ENCODE results near the gene AQR. TPM values are rescaled to one million over a fixed set of nuclear protein-coding genes. Genes with fewer than 3 reads are reported as not detected.
"Not testable (repeated sequence)": the region's sequence is repeated elsewhere in the genome, so short reads cannot be mapped to it uniquely, and the experiment has no call there.

AQR gene
- total RNA-seq, 1 experiment from 2014 or later = 117 TPM

DNA sequence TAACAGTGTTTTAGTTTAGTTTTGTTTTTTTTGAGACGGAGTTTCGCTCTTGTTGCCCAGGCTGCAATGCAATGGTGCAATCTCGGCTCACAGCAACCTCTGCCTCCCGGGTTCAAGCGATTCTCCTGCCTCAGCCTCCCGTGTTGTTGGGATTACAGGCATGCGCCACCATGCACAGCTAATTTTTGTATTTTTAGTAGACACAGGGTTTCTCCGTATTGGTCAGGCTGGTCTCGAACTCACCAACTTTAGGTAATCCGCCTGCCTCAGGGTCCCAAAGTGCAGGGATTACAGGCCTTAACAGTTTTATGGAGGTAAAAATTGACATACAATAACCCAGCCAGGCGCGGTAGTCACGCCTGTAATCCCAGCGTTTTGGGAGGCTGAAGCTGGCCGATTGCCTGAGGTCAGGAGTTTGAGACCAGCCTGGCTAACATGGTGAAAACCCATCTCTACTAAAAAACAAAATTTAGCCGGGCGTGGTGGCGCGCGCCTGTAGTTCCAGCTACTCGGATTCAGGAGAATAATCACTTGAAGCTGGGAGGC, 629 bp upstream of the AQR start:
- DNase-seq (ENCODE audit: low spot score); in situ Hi-C loops (cut with HindIII; ENCODE audit: low sequenced_read_pairs): not testable (repeated sequence)

GRCh38 chr15:34964277-34964676, 5.3 kb downstream of the AQR start:
- no peak for DNase-seq (ENCODE audit: low spot score)
- in situ Hi-C loops (cut with HindIII; ENCODE audit: low sequenced_read_pairs) = no loop called here

DNA sequence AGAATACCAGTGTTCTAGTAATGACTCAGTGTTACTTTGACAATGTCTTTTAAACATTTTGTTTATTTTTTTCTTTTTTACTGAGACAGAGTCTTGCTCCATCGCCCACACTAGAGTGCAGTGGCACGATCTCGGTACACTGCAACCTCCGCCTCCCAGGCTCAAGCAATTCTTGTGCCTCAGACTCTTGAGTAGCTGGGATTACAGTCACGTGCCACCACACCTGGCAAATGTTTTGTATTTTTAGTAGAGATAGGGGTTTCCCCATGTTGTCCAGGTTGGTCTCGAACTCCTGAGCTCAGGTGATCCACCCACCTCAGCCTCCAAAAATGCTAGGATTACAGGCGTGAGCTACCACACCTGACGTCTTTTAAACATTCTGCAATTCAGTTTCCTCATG, 15.7 kb downstream of the AQR start:
- in situ Hi-C loops (cut with HindIII; ENCODE audit: low sequenced_read_pairs) = no loop called here
- no peak for DNase-seq (ENCODE audit: low spot score)

- in situ Hi-C loops (cut with HindIII; ENCODE audit: low sequenced_read_pairs) = no loop called here
- no peak for DNase-seq (ENCODE audit: low spot score)
Observed at GRCh38 chr15:34952481-34952880, 17.1 kb downstream of the AQR start.

GRCh38 chr15:34951993-34952392, 17.5 kb downstream of the AQR start:
- in situ Hi-C loops (cut with HindIII; ENCODE audit: low sequenced_read_pairs) = no loop called here
- DNase-seq (ENCODE audit: low spot score) = no peak

DNA sequence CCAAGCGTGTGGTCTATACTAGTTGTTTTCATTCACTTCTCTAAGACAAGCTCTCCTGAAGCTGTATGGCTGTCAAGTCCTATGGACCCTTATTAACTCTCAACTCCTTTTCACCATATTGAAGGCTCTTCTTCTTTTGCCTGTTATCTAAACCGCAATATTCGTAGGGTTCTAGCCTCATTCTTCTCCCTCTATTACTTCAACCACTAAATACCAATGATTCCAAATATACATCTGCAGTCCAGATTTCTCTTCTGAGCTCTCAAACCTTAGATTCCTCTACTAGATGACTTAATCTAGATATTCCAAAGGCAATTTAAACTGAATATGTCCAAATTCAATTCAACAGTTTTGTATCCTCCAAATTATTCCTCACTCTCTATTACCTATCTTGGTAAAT, 24.6 kb downstream of the AQR start:
- DNase-seq (ENCODE audit: low spot score) = no peak
- in situ Hi-C loops (cut with HindIII; ENCODE audit: low sequenced_read_pairs) = no loop called here

DNA sequence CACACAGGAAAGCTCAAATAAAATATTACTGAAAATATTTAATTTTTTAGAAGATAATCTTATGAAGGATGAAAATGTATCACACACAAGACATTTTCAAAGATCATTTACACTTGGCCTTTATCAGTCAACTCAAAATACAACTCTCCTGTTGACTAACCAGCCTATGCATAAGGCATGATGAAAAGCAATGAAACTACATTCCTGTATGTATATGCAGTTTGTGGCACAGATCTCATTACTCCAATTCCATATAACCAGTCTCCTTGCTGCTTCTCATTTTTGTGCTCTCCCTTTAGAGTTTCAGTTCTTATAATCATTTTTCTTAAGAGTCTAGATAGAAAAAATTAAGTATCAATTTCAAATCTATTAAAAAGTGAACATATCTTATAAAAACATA, 25.8 kb downstream of the AQR start:
- DNase-seq (ENCODE audit: low spot score) = no peak
- in situ Hi-C loops (cut with HindIII; ENCODE audit: low sequenced_read_pairs) = no loop called here

- in situ Hi-C loops (cut with HindIII; ENCODE audit: low sequenced_read_pairs); DNase-seq (ENCODE audit: low spot score): not testable (repeated sequence)
Observed at GRCh38 chr15:34943264-34943663, 26.3 kb downstream of the AQR start.

- in situ Hi-C loops (cut with HindIII; ENCODE audit: low sequenced_read_pairs) = no loop called here
- DNase-seq (ENCODE audit: low spot score) = no peak
Observed at GRCh38 chr15:34942363-34942762, 27.2 kb downstream of the AQR start.

GRCh38 chr15:34941831-34942230, 27.7 kb downstream of the AQR start:
- no peak for DNase-seq (ENCODE audit: low spot score)
- in situ Hi-C loops (cut with HindIII; ENCODE audit: low sequenced_read_pairs) = no loop called here

DNA sequence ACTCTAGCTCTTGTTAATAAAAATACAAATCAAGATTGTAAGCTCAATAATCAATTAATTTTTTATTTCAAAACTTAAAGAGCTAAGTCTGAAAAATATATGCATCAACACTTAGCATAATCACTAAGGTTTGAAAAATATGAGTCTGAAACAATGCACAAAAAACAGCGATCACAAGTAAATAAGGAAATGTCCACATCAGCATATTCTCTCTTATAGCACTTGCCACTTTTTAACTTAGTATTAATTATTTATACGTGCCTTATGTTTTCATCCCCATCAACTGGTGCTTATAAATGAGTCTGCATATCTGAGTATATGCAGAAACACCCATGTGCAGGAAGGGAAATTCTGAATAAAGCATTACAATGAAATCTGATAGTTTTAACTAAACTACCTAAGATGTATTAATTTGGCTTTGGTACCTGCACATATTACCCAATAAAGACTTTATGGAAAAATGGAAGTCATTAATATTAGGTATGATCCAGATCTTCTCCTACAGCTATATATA, 28.3 kb downstream of the AQR start:
- DNase-seq (ENCODE audit: low spot score) = no peak
- in situ Hi-C loops (cut with HindIII; ENCODE audit: low sequenced_read_pairs) = no loop called here

DNA sequence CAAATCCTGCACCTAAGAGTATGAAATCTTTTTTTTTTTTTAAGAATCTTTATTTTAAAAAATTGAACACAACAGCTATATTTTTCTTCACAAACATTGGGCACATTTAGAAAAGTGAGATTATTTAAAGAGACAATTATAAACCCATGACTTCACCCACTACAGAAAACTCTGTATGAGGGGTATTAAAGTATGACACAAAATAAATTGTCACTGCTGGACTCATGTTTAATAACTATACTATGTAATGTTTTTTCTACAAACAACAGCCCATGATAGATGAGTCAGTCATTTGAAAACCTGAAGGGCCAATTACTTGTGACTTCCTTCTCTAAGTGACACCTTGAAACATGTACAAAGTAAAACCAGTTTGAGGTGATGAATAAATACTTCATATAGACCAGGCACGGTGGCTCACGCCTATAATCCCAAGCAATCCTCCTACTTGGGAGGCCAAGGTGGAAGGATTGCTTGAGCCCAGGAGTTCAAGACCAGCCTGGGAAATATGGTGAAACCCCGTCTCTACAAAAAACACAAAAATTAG, 36.0 kb downstream of the AQR start:
- no peak for DNase-seq (ENCODE audit: low spot score)
- in situ Hi-C loops (cut with HindIII; ENCODE audit: low sequenced_read_pairs) = no loop called here

GRCh38 chr15:34928349-34928748, 41.2 kb downstream of the AQR start:
- DNase-seq (ENCODE audit: low spot score); in situ Hi-C loops (cut with HindIII; ENCODE audit: low sequenced_read_pairs): not testable (repeated sequence)

- in situ Hi-C loops (cut with HindIII; ENCODE audit: low sequenced_read_pairs) = no loop called here
Observed at GRCh38 chr15:34927726-34928125, 41.8 kb downstream of the AQR start.

DNA sequence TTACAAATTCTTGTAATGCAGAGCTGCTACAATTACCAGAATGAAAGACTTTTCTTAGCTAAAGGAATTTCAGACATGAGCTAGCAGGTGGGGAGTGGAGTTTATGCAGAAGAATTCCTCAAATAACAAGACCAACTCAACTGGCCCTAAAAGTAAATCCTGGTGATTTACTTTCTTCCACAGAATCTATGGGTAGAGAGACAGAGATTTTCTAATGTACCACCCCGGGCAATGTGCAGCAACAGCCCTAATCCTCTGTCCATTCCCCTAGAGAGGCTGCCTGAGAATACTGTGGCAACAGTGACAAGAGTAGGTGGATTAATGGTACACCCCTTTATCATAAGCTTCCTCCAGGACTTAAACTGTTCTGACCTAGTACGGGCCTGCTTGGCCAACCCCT, 55.2 kb downstream of the AQR start:
- in situ Hi-C loops (cut with HindIII; ENCODE audit: low sequenced_read_pairs) = no loop called here
- no peak for DNase-seq (ENCODE audit: low spot score)

More at GRCh38 chr15:34927726-34928125, 41.8 kb downstream of the AQR start:
- DNase-seq (ENCODE audit: low spot score) = no peak

- DNase-seq (ENCODE audit: low spot score) = no peak
- in situ Hi-C loops (cut with HindIII; ENCODE audit: low sequenced_read_pairs) = no loop called here
Observed at GRCh38 chr15:34905047-34905446, 64.5 kb downstream of the AQR start.

DNA sequence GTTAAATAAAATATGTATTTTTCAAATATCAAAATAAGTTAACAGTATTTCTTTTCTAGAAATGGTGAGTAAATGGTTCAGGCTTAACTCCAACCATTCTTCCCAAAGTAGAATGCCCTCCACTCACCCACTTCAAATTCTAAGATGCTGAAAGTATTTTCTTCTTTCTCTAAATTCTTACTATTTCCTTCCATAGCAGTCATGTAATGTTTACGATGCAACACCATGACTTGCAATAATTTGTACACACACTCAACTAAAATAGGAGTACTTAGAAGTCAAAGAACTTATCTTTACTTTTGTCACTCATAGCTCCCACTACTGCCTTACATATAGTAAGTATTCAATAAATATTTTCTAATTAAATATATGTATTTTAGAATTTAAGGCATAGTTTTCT, 65.0 kb downstream of the AQR start:
- in situ Hi-C loops (cut with HindIII; ENCODE audit: low sequenced_read_pairs) = no loop called here

GRCh38 chr15:34900748-34901147, 68.8 kb downstream of the AQR start:
- DNase-seq (ENCODE audit: low spot score) = no peak
- in situ Hi-C loops (cut with HindIII; ENCODE audit: low sequenced_read_pairs) = no loop called here

More for the DNA sequence above, 65.0 kb downstream of the AQR start:
- DNase-seq (ENCODE audit: low spot score) = no peak

DNA sequence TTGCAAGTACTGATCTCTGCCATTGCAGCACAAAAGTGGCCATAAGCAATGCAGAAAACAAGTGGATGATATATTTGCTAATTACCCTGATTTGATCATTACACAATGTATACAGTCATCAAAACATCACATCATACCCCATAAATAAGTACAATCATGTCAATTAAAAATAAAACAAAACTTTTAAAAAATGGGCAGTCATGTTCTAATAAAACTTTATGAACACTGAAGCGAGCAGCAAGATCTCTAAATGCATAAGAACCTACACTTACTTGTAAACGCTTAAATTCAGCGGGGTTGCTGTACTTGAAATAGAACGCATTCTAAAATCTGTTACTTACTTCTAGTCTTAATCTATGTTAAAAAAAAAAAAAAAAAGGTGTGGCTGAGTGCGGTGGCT, 73.4 kb downstream of the AQR start:
- in situ Hi-C loops (cut with HindIII; ENCODE audit: low sequenced_read_pairs) = no loop called here
- no peak for DNase-seq (ENCODE audit: low spot score)

- DNase-seq (ENCODE audit: low spot score) = no peak
- in situ Hi-C loops (cut with HindIII; ENCODE audit: low sequenced_read_pairs) = no loop called here
Observed at GRCh38 chr15:34893967-34894366, 75.6 kb downstream of the AQR start.

DNA sequence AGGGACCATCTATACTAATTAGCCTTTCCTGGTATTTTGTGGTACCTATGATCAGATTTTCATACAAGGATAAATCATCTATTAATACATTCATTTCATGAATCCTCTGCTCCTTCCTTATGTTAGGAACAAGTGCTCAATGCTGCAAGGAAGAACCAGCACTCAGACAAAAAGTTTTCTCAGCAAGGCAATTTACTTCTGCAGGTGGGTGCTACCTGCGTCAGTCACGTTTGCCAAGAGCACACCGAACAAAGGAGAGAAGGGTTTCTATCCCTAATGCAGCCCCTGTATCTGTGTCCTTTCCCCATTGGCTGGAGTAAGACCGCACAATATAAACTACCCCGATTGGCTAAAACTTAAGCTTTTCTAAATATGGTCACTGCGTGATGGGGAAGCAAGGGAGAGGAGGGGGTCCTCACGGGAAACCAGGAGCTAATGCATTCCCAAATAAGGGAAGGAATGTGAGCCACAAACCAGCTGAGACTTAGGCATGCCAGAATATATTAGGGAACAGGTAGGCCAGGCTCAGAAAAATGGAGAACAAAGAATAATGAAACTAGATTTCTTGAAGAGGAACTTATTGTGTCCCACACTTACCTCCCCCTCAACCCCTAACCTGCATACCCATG, 76.5 kb downstream of the AQR start:
- in situ Hi-C loops (cut with HindIII; ENCODE audit: low sequenced_read_pairs) = no loop called here

More for the DNA sequence above, 76.5 kb downstream of the AQR start:
- no peak for DNase-seq (ENCODE audit: low spot score)
